Activated naive CD4-positive, alpha-beta T cell treated with anti-CD3 and anti-CD28 coated beads, Interleukin-2, amount 50 U/mL, for 24 hours (primary cell): ENCODE results near the gene ITIH5.

ENCODE experiments used
- H3K27ac Mint-ChIP-seq: one replicate; pipeline ENCODE4 v1.8.0; 2021; ENCODE audit warnings: mild to moderate bottlenecking, mixed read lengths
- H3K27me3 Mint-ChIP-seq: one replicate; pipeline ENCODE4 v1.8.0; 2021; ENCODE audit warnings: mixed read lengths
- H3K36me3 Mint-ChIP-seq: one replicate; pipeline ENCODE4 v1.8.0; 2021; ENCODE audit warnings: mixed read lengths
- H3K4me1 Mint-ChIP-seq: one replicate; pipeline ENCODE4 v1.8.0; 2021; ENCODE audit warnings: mixed read lengths
- H3K4me3 Mint-ChIP-seq: one replicate; pipeline ENCODE4 v1.8.0; 2021; ENCODE audit warnings: mild to moderate bottlenecking, mixed read lengths
- H3K9me3 Mint-ChIP-seq: one replicate; pipeline ENCODE4 v1.8.0; 2021; ENCODE audit warnings: mixed read lengths

The ITIH5 gene

GRCh38 chr10:7611909-7612308 is 54.9 kb downstream of the ITIH5 start:
- no peaks in the 10 kb centered on the region for H3K27me3 Mint-ChIP-seq
- H3K36me3 Mint-ChIP-seq: no peaks in the 10 kb centered on the region
- no peak overlapping the region for H3K27ac Mint-ChIP-seq
- H3K4me3 Mint-ChIP-seq: no peak overlapping the region
- no peaks in the 10 kb centered on the region for H3K4me1 Mint-ChIP-seq
- H3K9me3 Mint-ChIP-seq: no peaks in the 10 kb centered on the region

- H3K27me3 Mint-ChIP-seq: no peaks in the 10 kb centered on the region
- H3K9me3 Mint-ChIP-seq: no peaks in the 10 kb centered on the region
- H3K4me3 Mint-ChIP-seq: no peak overlapping the region
- H3K36me3 Mint-ChIP-seq: no peaks in the 10 kb centered on the region
- H3K27ac Mint-ChIP-seq: no peak overlapping the region
- no peaks in the 10 kb centered on the region for H3K4me1 Mint-ChIP-seq
Measured at GRCh38 chr10:7610651-7611389, 55.9 kb downstream of the ITIH5 start.

- no peaks in the 10 kb centered on the region for H3K27me3 Mint-ChIP-seq
- H3K9me3 Mint-ChIP-seq: no peaks in the 10 kb centered on the region
- no peaks in the 10 kb centered on the region for H3K36me3 Mint-ChIP-seq
- no peak overlapping the region for H3K4me3 Mint-ChIP-seq
- no peaks in the 10 kb centered on the region for H3K4me1 Mint-ChIP-seq
- no peak overlapping the region for H3K27ac Mint-ChIP-seq
Measured at GRCh38 chr10:7610026-7610425, 56.7 kb downstream of the ITIH5 start.

DNA sequence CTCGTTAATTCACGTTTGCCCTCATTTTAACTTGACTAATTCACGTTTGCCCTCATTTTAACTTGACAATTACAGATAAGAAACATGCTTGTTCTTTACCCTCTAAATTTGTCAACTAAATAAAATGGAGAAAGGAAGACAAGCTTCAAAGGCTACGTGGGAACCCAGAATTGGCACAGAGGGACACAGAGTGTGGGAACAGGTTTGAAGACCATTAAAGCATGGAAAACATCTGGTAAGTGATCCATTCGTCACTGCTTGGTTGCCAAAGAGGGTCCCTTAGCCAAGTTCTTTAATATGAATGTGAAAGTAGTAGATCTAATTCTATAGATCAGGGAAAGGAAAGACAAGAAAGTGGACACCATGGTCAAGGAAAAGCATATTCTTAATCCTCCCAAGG is 57.2 kb downstream of the ITIH5 start:
- Mint-ChIP-seq H3K9me3 (no peaks in the 10 kb centered on the region), H3K27ac (no peak overlapping the region), H3K27me3 (no peaks in the 10 kb centered on the region), H3K4me1 (no peaks in the 10 kb centered on the region), H3K36me3 (no peaks in the 10 kb centered on the region), H3K4me3 (no peak overlapping the region)

DNA sequence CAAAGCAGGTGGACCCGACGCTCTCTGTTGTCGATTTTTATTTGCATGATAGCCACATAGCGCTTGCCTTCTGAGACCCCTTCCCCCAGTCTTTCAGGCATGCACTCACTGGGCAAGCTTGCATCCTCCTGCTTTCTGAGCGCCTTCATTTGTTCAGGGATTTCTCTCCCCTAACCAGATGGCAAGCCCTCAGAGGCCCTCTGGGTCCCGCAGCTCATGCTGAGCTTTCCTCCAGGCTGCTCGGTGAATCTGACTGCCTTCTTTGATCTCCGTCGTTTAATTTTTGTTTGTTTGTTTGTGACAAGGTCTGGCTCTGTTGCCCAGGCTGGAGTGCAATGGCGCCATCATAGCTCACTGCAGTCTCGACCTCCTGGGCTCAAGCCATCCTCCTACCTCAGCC is 58.8 kb downstream of the ITIH5 start:
- H3K27me3 Mint-ChIP-seq: no peaks in the 10 kb centered on the region
- no peak overlapping the region for H3K27ac Mint-ChIP-seq
- no peak overlapping the region for H3K4me3 Mint-ChIP-seq
- no peaks in the 10 kb centered on the region for H3K9me3 Mint-ChIP-seq
- no peaks in the 10 kb centered on the region for H3K36me3 Mint-ChIP-seq
- no peaks in the 10 kb centered on the region for H3K4me1 Mint-ChIP-seq

GRCh38 chr10:7606951-7607404 is 59.8 kb downstream of the ITIH5 start:
- H3K36me3 Mint-ChIP-seq: no peaks in the 10 kb centered on the region
- no peak overlapping the region for H3K27ac Mint-ChIP-seq
- H3K4me1 Mint-ChIP-seq: peaks cover 3% of the 10 kb centered on the region
- H3K27me3 Mint-ChIP-seq: no peaks in the 10 kb centered on the region
- no peak overlapping the region for H3K4me3 Mint-ChIP-seq
- no peaks in the 10 kb centered on the region for H3K9me3 Mint-ChIP-seq

DNA sequence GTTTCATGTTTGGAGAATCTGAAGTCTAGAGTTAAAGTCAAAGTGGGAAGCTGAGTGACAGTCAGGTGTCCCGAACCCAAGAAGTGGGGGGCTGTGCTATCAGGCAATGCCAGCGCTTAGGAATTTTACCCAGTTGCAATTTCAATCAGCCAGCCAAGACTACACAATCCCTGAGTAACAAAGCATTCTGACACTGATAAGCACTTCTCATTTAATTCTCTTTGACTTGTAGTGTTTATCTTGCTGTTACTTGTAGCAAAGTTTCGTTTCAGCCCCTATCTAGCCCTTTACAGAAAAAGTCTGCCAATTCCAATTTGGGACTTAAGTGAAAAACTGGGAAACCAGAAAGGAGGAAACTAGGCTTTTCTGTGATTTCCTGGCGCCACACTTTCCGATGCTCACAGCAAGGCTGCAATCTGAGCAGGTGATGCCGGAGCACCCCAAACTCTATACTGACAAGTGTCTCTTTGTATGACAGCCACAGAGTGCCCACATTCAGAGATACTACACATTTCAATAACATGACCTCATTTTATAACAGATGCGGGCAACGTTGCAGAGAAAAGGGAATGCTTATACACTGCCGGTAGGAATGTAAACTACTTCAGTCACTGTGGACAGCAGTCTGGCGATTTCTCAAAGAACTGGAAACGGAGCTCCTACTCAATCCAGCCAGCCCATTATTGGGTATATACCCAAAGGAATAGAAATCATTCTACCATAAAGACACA is 61.0 kb downstream of the ITIH5 start:
- no peaks in the 10 kb centered on the region for H3K36me3 Mint-ChIP-seq
- no peak overlapping the region for H3K27ac Mint-ChIP-seq
- no peak overlapping the region for H3K4me3 Mint-ChIP-seq
- no peaks in the 10 kb centered on the region for H3K27me3 Mint-ChIP-seq
- H3K4me1 Mint-ChIP-seq: peaks cover 10% of the 10 kb centered on the region
- H3K9me3 Mint-ChIP-seq: no peaks in the 10 kb centered on the region

- Mint-ChIP-seq H3K4me1 (peaks cover 10% of the 10 kb centered on the region), H3K27ac (no peak overlapping the region), H3K9me3 (no peaks in the 10 kb centered on the region), H3K4me3 (no peak overlapping the region), H3K27me3 (no peaks in the 10 kb centered on the region), H3K36me3 (no peaks in the 10 kb centered on the region)
Measured at GRCh38 chr10:7601023-7601656, 65.6 kb downstream of the ITIH5 start.

DNA sequence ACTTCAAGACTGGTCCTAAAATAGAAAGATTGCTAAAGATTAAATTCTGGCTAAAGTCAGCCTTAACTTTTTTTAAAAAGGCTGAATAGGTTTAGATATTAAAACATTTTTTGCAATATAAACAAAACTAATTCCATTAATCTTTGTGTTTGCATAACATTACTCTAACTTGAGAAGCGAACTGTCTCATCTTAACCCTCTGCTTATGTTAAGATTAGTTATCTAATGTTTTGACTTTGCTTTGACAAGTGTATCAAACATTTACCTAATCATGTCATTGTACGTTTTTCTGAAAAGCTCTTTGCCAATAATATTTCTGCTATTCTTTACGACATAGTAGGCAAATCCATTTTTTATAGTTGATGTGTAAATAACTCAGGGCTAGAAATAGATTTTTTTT is 68.0 kb downstream of the ITIH5 start:
- H3K36me3 Mint-ChIP-seq: no peaks in the 10 kb centered on the region
- H3K4me1 Mint-ChIP-seq: peaks cover 10% of the 10 kb centered on the region
- H3K4me3 Mint-ChIP-seq: no peak overlapping the region
- no peaks in the 10 kb centered on the region for H3K9me3 Mint-ChIP-seq
- no peaks in the 10 kb centered on the region for H3K27me3 Mint-ChIP-seq
- no peak overlapping the region for H3K27ac Mint-ChIP-seq

- Mint-ChIP-seq H3K27ac (no peak overlapping the region), H3K27me3 (no peaks in the 10 kb centered on the region), H3K4me1 (peaks cover 6% of the 10 kb centered on the region), H3K9me3 (no peaks in the 10 kb centered on the region), H3K36me3 (no peaks in the 10 kb centered on the region), H3K4me3 (no peak overlapping the region)
Measured at GRCh38 chr10:7596356-7596755, 70.4 kb downstream of the ITIH5 start.

GRCh38 chr10:7593905-7594304 is 72.9 kb downstream of the ITIH5 start:
- Mint-ChIP-seq H3K4me3 (no peak overlapping the region), H3K27ac (no peak overlapping the region), H3K27me3 (no peaks in the 10 kb centered on the region), H3K9me3 (no peaks in the 10 kb centered on the region), H3K4me1 (no peaks in the 10 kb centered on the region), H3K36me3 (no peaks in the 10 kb centered on the region)

- Mint-ChIP-seq H3K27me3 (no peaks in the 10 kb centered on the region), H3K27ac (no peak overlapping the region), H3K4me1 (no peaks in the 10 kb centered on the region), H3K9me3 (no peaks in the 10 kb centered on the region), H3K36me3 (no peaks in the 10 kb centered on the region), H3K4me3 (no peak overlapping the region)
Measured at GRCh38 chr10:7593063-7593462, 73.7 kb downstream of the ITIH5 start.

GRCh38 chr10:7592627-7593026 is 74.1 kb downstream of the ITIH5 start:
- no peak overlapping the region for H3K27ac Mint-ChIP-seq
- H3K9me3 Mint-ChIP-seq: no peaks in the 10 kb centered on the region
- H3K4me1 Mint-ChIP-seq: no peaks in the 10 kb centered on the region
- no peaks in the 10 kb centered on the region for H3K27me3 Mint-ChIP-seq
- H3K4me3 Mint-ChIP-seq: no peak overlapping the region
- no peaks in the 10 kb centered on the region for H3K36me3 Mint-ChIP-seq

DNA sequence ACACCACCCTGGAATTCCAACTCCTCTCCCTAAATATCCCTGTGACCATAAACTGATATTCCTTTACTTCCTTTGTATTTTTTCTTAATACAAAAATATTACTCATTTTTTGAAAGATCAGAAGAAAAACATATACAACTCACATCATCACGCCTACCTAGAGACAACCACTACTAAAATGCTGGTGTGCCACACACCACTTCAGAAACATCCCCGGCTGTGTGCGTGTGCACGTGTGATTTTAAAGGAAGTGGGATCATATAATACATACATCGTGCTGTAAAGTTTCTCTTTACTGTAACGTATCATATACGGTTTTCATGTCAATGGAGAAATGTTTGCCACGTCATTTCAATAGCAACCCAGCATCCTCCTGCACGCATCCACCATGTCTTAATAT is 76.5 kb downstream of the ITIH5 start:
- Mint-ChIP-seq H3K9me3 (no peaks in the 10 kb centered on the region), H3K36me3 (no peaks in the 10 kb centered on the region), H3K4me1 (peaks cover 4% of the 10 kb centered on the region), H3K27ac (no peak overlapping the region), H3K4me3 (no peak overlapping the region), H3K27me3 (no peaks in the 10 kb centered on the region)

DNA sequence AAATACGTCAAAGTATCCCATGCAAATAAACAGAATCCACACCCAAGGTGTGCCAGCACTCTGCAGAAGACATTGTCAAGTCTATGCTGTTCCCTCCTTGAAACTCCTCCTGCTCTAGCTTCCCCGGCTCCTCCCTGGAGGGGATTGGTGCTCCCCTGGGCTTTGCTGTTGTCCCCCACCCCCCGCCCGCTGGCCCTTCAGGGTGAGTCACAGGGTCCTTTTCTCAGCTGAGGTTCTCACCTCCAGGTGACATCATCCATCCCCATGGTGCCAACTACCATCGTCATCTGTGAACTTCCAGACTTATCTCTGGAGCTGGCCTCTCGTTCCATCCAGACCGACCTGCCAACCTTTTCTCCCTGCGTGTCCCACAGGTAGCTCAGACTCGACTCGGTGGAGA is 77.0 kb downstream of the ITIH5 start:
- no peak overlapping the region for H3K27ac Mint-ChIP-seq
- no peaks in the 10 kb centered on the region for H3K36me3 Mint-ChIP-seq
- H3K4me3 Mint-ChIP-seq: no peak overlapping the region
- H3K9me3 Mint-ChIP-seq: no peaks in the 10 kb centered on the region
- H3K27me3 Mint-ChIP-seq: no peaks in the 10 kb centered on the region
- peaks cover 9% of the 10 kb centered on the region for H3K4me1 Mint-ChIP-seq

DNA sequence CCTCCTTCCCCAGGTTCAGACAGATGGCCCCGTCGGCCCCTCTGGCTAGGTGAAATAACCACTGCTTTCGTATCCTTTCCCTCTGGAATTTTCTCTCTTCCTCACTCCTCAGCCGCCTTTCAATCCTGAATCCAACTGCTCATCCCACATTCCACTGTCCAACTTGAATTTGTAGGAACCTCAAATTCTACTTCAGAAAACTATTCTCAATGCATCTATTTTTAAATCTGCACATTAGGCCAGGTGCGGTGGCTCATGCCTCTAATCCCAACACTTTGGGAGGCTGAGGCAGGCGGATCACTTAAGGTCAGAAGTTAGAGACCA is 78.9 kb downstream of the ITIH5 start:
- Mint-ChIP-seq H3K9me3 (no peaks in the 10 kb centered on the region), H3K36me3 (no peaks in the 10 kb centered on the region), H3K27ac (no peak overlapping the region), H3K4me3 (no peak overlapping the region), H3K27me3 (no peaks in the 10 kb centered on the region), H3K4me1 (peaks cover 11% of the 10 kb centered on the region)
